Thymus (tissue), 11 donors: ENCODE results near the gene SLC16A6. TPM values are rescaled to one million over a fixed set of nuclear protein-coding genes. Genes with fewer than 3 reads are reported as not detected.

ENCODE experiments used
- DNase-seq, 9 donors: peaks; one replicate each; pipeline ENCODE4 v3.0.0-alpha.2; 2013; ENCODE audit warnings: low spot score in 9 of 9, low read depth in 6 of 9, missing footprints in 1 of 9
- H3K27ac ChIP-seq, 2 donors: one replicate each; pipeline ENCODE4 v1.5.1; 2013; ENCODE audit warnings: control low read depth in 1 of 2, low read depth in 1 of 2, low read length in 1 of 2, mild to moderate bottlenecking in 1 of 2, moderate library complexity in 1 of 2
- H3K27me3 ChIP-seq, 2 donors: one replicate each; pipeline ENCODE4 v1.5.1; 2013; ENCODE audit warnings: low read length in 1 of 2; ENCODE audit not compliant: control insufficient read depth in 2 of 2, insufficient read depth in 1 of 2
- H3K36me3 ChIP-seq, 2 donors: one replicate each; pipeline ENCODE4 v1.5.1; 2013; ENCODE audit warnings: low read length in 1 of 2, mild to moderate bottlenecking in 1 of 2, moderate library complexity in 1 of 2; ENCODE audit not compliant: control insufficient read depth in 2 of 2, insufficient read depth in 2 of 2
- H3K4me1 ChIP-seq, 2 donors: one replicate each; pipeline ENCODE4 v1.5.1; 2013; ENCODE audit warnings: low read length in 2 of 2; ENCODE audit not compliant: control insufficient read depth in 2 of 2, insufficient read depth in 2 of 2
- H3K4me3 ChIP-seq, 2 donors: one replicate each; pipeline ENCODE4 v1.5.1; 2013; ENCODE audit warnings: low read length in 2 of 2, control low read depth in 1 of 2, mild to moderate bottlenecking in 1 of 2
- H3K9me3 ChIP-seq, 2 donors: one replicate each; pipeline ENCODE4 v1.5.1; 2013; ENCODE audit warnings: low read length in 1 of 2, mild to moderate bottlenecking in 1 of 2; ENCODE audit not compliant: control insufficient read depth in 2 of 2, insufficient read depth in 1 of 2
- WGBS: extraction: QIAGEN DNeasy Blood & Tissue Kit; methylation state at CpG from one replicate; pipeline ENCODE4 v1.1.7; 2013; 5-methylcytosine and 5-hydroxymethylcytosine counted together
- polyA plus RNA-seq: library from polyadenylated mRNA; stranded (reverse); fragments of 200-250 nt; gene quantifications from one replicate; pipeline ENCODE4 v1.2.3, GENCODE V29; 2013
- total RNA-seq: library from RNA; stranded (reverse); fragments of 120-200 nt; gene quantifications from one replicate; pipeline ENCODE4 v1.2.4, GENCODE V29; 2013
- donor health status: healthy.

Gene SLC16A6
- total and polyA plus RNA-seq, 2 donors, result 2.0 to 2.4 TPM

- H3K4me1 ChIP-seq, result no peaks in the 10 kb centered on the region
- peaks cover 0 to 4% of the 10 kb centered on the region in 2 donors for H3K9me3 ChIP-seq
- over 99% methylated on average over 8 of the region's 8 CpGs for WGBS
- no peak overlapping the region for H3K27ac ChIP-seq
- no peak overlapping the region for H3K4me3 ChIP-seq
- H3K36me3 ChIP-seq, result no peaks in the 10 kb centered on the region
- H3K27me3 ChIP-seq, result no peaks in the 10 kb centered on the region
- DNase-seq, result no peak
These were observed 33.9 kb upstream of the SLC16A6 start for GRCh38 chr17:68324654-68325336.

DNA sequence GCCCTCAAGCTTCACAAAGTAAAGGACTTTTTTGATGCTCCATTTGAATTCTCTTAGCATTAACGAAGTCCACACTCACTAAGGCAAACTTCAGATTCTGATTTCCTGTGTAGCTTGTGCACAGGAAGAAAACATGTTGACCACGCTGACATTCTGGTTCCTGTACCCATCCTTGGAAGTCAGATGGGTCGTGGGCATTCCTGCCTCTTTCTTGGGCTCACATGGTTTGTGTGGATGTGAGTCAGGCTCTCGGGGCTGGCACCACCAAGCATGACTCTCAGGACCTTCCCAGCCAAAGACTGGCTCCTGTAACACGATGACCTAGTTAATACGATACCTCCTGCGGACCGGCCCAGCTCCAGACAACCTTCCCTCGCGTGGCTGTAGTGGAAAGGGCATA, 33.2 kb upstream of the SLC16A6 start:
- H3K27ac ChIP-seq, result no peak overlapping the region
- no peaks in the 10 kb centered on the region for H3K36me3 ChIP-seq
- H3K4me1 ChIP-seq, result peaks cover 0 to under 1% of the 10 kb centered on the region in 2 donors
- WGBS, result 85% methylated on average over 10 of the region's 10 CpGs
- H3K9me3 ChIP-seq, result peaks cover 0 to 4% of the 10 kb centered on the region in 2 donors
- H3K4me3 ChIP-seq, result no peak overlapping the region
- no peaks in the 10 kb centered on the region for H3K27me3 ChIP-seq
- DNase-seq, result no peak

DNA sequence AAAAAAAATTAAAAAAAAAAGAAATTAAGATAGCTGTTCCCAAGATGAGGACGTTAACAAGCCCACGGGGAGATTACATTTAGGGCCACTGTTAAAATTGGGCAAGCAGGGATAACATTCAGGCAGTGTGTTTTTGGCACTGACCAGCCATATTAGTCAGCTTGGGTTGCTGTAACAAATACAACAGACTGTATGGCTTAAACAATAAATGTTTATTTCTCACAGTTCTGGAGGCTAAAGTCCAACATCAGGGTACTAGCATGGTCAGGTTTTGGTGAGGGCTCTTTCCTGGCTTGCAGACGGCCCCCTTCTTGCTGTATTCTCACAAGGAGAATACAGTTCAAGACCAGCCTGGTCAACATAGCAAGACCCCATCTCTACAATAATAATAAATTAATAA, 31.7 kb upstream of the SLC16A6 start:
- 97% methylated on average over 3 of the region's 3 CpGs for WGBS
- no peak for DNase-seq
- H3K27me3 ChIP-seq, result no peaks in the 10 kb centered on the region
- H3K36me3 ChIP-seq, result no peaks in the 10 kb centered on the region
- H3K27ac ChIP-seq, result no peak overlapping the region
- no peak overlapping the region for H3K4me3 ChIP-seq
- peaks cover 0 to 4% of the 10 kb centered on the region in 2 donors for H3K9me3 ChIP-seq
- H3K4me1 ChIP-seq, result peaks cover 0 to 10% of the 10 kb centered on the region in 2 donors

GRCh38 chr17:68321556-68321954, 30.6 kb upstream of the SLC16A6 start:
- WGBS, result 97% methylated on average over 4 of the region's 4 CpGs

GRCh38 chr17:68320943-68321555, 30.1 kb upstream of the SLC16A6 start:
- DNase-seq, result no peak
- WGBS, result over 99% methylated on average over 7 of the region's 7 CpGs
- H3K4me3 ChIP-seq, result no peak overlapping the region
- no peaks in the 10 kb centered on the region for H3K36me3 ChIP-seq
- H3K4me1 ChIP-seq, result peaks cover 0 to 17% of the 10 kb centered on the region in 2 donors
- peaks cover 0 to 2% of the 10 kb centered on the region in 2 donors for H3K27me3 ChIP-seq
- H3K9me3 ChIP-seq, result peaks cover 0 to 4% of the 10 kb centered on the region in 2 donors
- H3K27ac ChIP-seq, result no peak overlapping the region

More at GRCh38 chr17:68321556-68321954, 30.6 kb upstream of the SLC16A6 start:
- no peak for DNase-seq
- Histone ChIP-seq H3K9me3 (peaks cover 0 to 4% of the 10 kb centered on the region in 2 donors), H3K36me3 (no peaks in the 10 kb centered on the region), H3K27ac (no peak overlapping the region), H3K4me1 (peaks cover 0 to 17% of the 10 kb centered on the region in 2 donors), H3K27me3 (peaks cover 0 to 2% of the 10 kb centered on the region in 2 donors), H3K4me3 (no peak overlapping the region)

DNA sequence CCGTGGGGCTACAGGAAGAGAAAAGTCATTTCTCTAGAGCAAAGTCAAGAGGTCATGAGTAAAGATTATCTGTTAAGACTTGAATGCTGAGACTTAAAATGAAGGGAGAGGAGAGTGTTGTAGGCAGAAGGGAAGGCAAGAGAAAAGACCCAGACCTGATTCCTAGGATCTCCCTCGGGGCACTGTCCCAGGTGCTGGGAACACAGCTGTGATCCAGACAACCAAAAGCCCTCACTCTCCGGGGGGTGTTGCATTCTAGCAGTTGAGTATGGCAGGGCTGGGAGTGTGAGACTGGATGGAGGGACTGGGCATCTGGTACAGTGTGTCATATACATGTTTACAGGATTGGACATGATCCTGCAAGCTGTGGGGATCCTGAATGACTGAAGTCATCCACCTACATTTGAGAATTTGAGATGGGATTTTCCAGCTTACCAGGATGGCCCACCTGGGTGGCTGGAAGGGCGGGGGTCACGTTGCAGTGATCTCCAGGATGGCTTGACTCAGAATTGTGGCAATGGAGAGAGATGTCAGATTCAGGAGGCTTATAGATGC, 29.5 kb upstream of the SLC16A6 start:
- Histone ChIP-seq H3K9me3 (peaks cover 0 to 4% of the 10 kb centered on the region in 2 donors), H3K27ac (no peak overlapping the region), H3K36me3 (no peaks in the 10 kb centered on the region), H3K4me1 (peaks cover 0 to 17% of the 10 kb centered on the region in 2 donors), H3K4me3 (no peak overlapping the region), H3K27me3 (peaks cover 0 to 2% of the 10 kb centered on the region in 2 donors)
- no peak for DNase-seq
- WGBS, result 90% methylated on average over 5 of the region's 5 CpGs

GRCh38 chr17:68319410-68320162, 28.7 kb upstream of the SLC16A6 start:
- WGBS, result 97% methylated on average over 12 of the region's 12 CpGs
- no peak overlapping the region for H3K27ac ChIP-seq
- H3K4me1 ChIP-seq, result peaks cover 0 to 17% of the 10 kb centered on the region in 2 donors

GRCh38 chr17:68318103-68318991, 27.4 kb upstream of the SLC16A6 start:
- WGBS, result 96% methylated on average over 8 of the region's 8 CpGs
- Histone ChIP-seq H3K27ac (no peak overlapping the region), H3K27me3 (peaks cover 0 to 2% of the 10 kb centered on the region in 2 donors), H3K36me3 (no peaks in the 10 kb centered on the region), H3K9me3 (no peaks in the 10 kb centered on the region), H3K4me1 (peaks cover 0 to 17% of the 10 kb centered on the region in 2 donors), H3K4me3 (no peak overlapping the region)
- no peak for DNase-seq

More at GRCh38 chr17:68319410-68320162, 28.7 kb upstream of the SLC16A6 start:
- H3K9me3 ChIP-seq, result peaks cover 0 to 4% of the 10 kb centered on the region in 2 donors
- DNase-seq, result no peak
- no peak overlapping the region for H3K4me3 ChIP-seq
- no peaks in the 10 kb centered on the region for H3K36me3 ChIP-seq
- H3K27me3 ChIP-seq, result peaks cover 0 to 2% of the 10 kb centered on the region in 2 donors
